ENCODE results near the gene ETFB.

ETFB gene

DNA sequence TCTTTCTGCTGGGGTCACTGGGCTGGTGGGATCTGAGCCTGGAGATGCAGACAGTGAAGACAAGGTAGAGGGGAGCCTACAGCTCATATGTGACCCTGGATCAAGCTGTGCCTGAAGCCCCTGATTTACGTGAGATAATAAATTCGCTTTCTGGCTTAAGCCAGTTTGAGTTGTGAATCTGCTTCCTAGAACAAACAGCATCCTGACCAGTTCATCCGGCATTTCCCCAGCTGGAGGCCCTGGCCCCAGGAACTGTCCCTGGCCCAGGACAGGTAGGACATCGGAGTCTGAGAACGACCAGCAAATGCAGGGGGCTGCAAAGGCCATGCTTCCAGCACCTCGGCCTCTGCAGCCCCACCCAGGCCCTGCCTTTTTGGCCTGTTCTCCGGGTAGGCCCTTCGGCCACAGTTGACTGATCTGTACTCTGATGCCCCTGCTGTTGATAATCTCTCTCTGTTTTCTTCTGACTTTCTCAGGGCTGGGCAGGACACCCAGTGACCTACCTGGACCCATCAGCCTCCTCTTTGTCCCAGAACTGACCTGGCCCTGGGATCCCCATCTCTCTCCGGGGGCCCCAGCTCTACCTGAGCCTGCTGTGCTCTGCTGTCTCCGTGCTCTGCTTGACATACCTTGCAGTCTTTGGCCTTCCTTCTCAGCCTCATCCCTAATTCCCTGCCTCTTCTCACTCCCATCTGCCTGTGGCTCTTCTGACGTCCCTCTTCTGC, 14.8 kb downstream of the ETFB start:
- no peak for DNase-seq (ENCODE audit: low read depth in 1 of 2, low spot score in 1 of 2)

DNA sequence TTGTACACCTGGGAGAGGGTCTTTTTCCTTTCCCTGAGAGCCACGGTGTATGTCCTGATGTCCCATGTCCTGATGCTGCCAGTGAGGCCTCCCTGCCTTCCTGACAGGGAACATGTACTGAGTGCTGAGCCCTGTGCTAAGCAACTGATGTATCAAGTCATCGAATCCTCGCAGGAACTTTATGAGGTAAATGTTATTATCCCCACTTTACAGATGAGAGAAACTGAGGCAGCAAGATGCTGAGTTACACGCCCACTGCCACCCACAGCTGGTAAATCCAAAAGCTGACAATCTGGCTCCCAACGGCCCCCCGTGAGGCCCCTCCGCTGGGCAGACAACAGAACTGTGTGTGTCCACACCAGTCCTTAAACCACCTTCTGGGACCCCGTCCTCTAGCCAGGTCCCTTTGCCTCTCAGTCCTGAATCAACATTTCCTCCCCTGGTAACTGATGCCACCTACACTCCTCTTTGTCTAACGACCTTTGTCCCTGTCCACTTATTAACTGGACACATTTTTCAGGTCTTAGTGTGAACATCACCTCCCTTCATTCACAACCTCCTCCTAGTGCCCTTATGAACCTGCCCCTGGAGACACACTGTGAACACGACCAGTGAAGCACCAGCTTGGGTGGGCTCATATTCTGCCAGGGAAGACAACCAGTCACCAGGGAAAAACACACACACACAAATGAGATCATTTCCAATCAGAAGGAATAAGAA, 18.8 kb downstream of the ETFB start:
- no peak for DNase-seq (ENCODE audit: low read depth in 1 of 2, low spot score in 1 of 2)

DNA sequence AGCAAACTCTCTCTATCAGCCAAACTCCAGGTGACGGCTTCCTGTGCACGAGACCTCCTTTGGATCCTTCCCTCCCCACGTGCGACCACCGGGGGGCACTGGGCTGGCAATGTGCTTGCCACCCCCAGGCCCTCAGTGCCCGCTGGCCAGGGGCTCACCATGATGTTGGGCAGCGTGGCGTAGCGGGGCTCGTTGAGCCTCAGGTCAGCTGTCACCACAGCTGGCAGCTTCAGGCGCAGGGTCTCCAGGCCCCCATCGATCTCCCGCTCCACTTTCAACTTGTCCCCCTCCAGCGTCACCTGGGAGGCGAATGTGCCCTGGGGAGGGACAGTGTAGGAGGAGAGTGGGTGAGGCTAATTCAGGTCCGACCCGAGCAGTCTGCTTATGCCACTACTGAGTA, 19.4 kb downstream of the ETFB start:
- no peak for DNase-seq (ENCODE audit: low read depth in 1 of 2, low spot score in 1 of 2)

DNA sequence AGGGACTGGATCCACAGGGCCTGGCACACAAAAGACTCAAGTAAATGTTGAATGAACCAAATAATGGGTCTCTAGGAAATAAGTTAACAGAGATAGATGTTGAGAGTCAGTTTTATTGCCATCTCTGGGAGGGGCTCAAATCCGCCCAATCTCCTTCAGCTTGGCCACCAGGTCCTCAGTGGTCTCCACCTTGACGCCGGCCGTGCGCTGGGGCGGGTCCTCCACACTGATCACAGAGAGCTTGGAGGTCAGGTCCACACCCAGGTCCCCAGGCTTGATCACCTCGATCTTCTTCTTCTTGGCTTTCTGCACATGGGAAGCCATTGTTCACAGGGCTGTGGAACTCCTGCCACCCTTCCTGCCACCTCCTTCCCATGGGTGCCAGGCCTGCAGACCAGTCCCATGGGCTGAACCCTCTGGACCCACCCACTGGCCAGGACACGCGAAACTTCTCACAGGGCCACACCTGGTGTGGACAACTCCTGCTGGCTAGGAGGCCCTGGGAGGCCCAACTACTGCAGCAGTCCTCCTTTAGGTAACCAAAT, 21.0 kb downstream of the ETFB start:
- DNase-seq (ENCODE audit: low read depth in 1 of 2, low spot score in 1 of 2), result no peak

DNA sequence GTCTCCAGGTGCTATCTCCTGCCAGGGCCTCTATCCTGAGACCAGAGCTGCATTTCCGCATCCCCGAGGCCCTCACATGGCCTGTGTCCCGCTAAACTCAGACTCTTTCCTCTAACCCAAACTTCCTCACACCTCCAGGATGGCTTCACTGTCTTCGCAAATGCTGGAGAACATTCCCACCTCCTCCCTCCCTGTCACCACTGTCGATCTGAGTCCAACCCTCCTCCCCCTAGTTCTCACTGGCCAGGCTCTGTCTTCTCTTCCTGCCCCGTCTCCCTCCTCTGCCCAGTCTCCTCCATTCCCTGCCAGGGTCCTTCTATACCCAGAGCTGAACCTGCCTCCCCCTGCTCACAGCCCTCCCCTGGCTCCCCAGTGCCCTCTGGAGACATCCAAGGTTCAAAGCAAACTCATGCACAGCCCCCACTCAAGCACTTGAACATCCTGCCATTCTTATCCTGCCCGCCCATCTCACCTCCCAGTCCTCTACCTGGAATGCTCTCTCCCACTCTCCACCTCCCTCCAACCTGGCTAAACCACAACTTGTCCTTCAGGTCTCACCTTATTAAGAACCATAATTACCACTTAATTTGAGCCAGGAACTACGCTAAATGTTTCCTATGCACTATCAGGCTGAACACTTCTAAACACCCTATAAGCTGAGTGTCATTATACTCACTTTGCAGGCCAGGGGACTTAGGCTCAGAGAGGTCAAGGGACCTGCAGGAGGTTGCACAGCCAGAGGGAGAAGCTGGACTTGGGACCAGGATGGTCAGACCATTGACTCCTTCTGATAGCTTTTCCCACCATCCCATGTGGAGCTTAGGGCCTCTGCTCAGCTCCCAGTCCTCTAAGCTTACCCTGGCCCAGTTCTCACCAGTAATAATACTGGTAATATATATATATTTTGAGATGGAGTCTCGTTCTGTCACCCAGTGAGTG, 23.3 kb downstream of the ETFB start:
- no peak for DNase-seq (ENCODE audit: low read depth in 1 of 2, low spot score in 1 of 2)

DNA sequence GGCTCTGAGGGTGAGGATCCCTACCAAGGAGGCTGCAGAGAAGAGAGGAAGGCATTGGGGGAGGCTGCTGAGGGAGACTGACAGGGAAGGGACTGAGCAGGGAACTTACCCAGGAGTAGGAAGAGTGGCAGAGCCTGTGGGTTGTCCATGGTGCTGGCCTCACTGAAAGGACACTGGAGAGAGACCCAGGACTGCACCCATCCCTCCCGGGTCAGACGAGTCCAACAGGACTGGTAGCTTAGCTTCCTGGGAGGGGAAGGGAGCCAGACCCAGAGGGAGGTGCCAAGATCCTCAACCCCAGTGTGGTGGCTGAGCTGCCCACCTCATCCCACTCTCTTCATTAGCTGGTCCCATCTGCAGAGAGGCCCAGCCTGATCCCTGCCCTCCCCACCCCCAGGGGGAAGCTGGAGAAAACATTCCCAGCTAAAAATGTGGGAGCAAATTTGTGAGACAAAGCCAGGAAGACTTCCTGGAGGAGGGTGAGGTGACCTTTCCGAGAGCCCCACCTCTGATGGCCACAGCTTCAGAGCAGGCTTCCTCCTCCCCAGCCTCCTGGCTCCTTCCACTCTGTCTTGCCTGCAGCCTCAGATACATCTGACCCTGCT, 24.1 kb downstream of the ETFB start, which contains the start of gene VSIG10L:
VSIG10L (minus strand) TSS at position 164 of the 605 bp plus-strand sequence; CDS start at position 149, 15 bp downstream.
- no peak for DNase-seq (ENCODE audit: low read depth in 1 of 2, low spot score in 1 of 2)

DNA sequence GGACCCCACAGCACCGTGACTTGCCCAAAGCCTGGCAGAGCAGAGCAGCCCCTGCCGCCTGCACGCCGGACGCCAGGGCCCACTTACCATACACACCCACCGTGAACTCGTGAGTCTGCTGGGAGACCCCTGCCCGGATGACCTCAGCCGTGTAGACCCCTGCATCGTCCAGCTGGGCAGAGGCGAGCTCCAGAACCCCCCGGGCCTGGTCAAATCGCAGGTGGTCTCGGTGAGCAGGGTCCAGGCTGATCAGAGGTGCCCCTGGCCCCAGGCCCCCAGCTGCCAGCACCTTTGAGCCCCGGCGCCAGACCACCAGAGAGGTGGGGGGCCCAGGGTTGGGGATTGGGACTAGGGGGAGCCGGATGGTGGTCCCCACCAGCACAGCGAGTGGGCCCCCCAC, 25.1 kb downstream of the ETFB start:
- DNase-seq (ENCODE audit: low read depth in 1 of 2, low spot score in 1 of 2), result no peak

DNA sequence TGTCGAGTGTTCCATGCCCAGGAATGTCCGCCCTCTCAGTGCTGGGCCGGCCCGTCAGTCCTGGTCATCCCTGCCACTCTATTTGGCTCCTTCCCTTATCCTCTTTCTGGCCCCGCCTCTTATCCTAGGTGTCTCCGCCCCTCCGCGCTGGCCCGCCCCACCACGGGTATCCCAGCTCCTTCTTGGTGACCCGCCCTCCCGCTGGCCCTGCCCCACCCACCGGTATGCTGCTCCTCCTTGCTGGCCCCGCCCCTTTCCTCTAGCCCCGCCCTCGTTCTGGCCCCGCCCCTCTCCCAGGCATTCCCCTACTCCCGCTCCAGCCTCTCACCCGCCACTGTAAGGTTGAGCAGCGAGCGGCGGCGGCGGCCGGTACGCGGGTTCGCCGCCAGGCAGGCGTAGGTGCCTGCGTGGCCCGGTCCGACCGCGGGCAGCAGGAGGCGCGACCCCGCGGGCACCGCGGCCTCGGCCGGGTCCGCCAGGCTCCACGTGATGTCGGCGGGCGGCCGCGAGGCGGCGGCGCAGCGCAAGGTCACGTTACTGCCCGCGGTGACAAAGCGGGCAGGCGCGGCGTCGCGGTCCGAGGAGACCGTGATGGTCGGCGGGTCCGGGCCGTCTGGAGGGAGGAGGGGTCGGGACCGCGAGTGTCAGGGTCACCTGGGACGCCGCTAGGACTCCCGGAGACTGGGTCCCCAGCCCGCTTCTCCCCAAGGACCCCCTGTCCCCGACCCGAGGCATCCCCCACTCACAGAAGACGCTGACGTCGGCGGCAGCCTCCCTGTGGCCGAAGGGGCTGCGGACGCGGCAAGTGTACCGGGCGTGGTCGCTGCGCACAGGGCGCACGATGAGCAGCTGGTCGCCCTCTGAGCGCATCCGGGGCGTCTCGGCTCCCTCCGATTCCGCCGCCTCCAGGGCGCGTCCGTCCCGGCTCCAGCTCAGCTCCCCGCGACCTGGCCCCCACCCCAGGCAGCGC, 26.2 kb downstream of the ETFB start:
- DNase-seq (ENCODE audit: low read depth in 1 of 2, low spot score in 1 of 2), result peak; percentile 67 to 90

DNA sequence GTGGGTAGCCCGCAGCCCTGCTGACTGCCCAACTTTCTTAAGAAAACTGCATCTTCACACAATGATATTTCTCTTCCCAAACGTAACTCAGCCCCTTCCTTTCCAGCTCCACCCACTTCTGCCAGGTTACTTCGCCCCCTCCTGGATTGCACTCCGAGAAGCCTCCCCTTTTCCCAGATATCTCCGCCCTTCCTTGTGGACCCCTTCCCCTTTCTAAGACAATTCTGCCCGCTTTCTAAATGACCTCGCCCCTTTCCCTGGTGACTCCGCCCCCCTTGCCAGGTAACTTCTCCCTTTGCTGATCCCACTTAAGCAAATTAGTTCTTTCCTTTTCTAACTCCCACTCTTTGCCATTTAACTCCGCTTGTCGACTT, 26.9 kb downstream of the ETFB start:
- no peak for DNase-seq (ENCODE audit: low read depth in 1 of 2, low spot score in 1 of 2)

DNA sequence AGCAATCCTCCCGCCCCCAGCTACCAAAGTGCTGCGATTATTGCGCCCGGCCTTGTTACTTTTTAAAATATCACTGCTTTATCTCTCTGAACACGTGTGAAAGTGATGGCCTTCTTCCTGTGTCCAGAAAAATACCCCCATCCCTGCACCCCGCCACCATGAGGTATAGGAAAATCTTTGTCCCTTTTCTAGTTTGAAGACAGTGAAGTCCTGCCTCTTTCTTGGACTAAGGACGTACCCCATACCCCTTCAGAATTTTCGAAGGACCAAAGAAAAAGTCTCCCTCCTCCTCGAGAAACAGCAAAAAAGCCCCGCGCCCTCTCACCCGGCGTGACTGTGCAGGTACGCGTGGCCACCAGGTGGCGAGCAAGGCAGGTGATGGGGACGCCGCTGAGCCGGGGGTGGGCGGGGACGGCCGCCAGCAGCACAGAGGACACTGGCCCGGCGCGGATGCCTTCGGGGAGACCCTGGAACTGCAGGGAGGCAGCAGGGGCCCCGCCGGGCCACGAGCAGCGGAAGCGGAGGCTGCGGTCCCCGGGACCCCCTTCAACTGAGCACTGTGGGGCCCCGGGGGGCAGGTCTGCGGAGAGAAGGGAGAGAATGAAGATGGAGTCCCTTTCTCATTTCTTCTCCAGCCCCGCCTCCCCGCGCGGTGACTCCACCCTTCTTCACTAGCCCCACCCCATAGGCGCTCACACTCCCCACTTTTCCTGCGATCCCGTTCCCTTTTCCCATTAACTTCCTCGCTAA, 27.4 kb downstream of the ETFB start:
- peak; percentile 70 to 83 for DNase-seq (ENCODE audit: low read depth in 1 of 2, low spot score in 1 of 2)

DNA sequence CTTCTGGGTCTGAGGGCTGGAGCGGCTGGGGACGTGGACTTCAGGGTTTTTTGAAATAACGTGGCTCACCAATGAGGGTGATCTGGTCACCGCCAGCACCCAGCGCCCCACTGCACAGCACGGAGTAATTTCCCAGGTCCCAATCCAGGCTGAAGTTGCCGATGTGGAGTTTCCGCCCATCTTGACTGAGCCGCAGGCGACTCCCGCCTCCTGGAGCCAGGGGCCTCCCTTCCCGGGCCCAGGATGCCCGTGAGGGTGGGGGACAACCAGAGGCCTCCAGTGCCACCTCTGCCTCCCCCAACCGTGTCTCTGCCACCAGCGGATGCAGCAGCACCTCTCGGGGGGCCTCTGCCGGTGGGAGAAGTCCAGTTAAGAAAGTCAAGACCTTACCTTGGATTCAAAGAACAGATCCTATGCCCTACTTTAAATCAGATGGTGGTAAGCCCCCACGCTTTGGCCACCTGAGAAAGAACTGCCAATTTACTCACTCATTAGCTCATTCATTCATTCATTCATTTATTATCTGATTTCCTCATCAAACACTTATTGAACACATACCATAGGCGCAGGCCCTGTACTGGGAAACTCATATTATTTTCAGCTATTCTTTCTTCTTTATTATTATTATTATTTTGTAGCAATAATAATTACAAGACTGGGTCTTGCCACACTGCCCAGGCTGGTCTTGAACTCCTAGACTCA, 28.2 kb downstream of the ETFB start:
- no peak for DNase-seq (ENCODE audit: low read depth in 1 of 2, low spot score in 1 of 2)

DNA sequence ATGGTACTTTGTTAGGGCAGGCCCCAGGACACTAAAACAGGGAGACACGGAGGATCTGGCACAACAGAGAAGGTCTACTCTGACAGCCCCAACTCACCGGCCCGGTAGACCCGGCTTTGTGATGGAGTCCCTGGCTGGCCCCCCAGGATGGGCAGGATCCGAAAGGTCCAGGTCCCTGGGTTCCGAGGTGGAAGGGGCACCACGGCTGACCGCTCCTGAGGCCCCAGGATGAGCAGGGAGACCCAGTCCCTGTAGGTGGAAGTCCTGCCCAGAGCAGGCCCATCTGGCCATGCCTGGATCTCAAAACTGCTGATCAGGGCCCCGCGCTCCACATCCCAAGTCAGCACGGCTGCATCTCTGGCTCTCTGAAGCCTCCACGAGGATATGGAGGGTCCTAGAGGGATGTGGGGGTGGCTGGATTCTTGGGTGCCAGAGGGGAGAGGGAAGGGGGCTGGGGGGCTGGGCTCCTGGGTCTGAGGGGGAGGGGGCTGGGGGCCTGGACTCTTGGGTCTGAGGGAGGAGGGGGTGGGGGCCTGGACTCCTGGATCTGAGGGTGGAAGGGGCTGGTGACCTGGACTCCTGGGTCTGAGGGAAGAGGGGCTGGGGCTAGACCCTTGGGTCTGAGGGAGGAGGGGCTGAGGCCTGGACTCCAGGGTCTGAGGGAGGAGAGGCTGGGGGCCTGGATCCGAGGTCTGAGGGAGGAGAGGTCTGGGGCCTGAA, 28.9 kb downstream of the ETFB start:
- DNase-seq (ENCODE audit: low read depth in 1 of 2, low spot score in 1 of 2), result no peak

DNA sequence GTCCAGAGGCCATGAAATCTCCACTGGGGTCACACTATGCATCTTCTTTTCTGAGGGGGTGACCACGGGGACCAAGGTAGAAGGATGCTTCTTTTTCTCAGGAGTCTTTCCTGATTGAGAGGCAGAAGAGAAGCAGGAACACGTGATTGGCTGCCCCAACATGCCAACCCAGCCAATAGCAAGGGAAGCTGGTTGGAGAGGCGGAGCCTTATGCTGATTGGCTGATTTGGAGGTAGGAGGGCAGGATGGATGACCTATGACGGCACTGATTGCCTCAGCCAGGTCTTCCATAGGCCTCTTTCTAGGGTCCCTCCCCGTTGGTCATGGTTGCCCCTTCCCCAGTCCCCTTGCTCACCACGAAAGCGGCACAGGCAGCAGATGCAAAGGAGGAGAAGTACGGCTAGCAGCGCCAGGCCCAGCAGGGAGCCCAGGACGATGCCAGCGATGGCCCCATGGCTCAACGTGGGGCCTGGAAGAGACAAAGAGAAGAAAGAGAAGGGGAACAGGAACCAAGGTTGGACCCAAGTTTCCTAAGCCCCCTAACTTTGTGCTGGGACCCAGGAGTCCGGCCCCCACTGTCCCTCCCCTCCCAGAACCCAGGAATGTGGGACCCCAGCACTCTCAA, 32.2 kb downstream of the ETFB start:
- no peak for DNase-seq (ENCODE audit: low read depth in 1 of 2, low spot score in 1 of 2)

DNA sequence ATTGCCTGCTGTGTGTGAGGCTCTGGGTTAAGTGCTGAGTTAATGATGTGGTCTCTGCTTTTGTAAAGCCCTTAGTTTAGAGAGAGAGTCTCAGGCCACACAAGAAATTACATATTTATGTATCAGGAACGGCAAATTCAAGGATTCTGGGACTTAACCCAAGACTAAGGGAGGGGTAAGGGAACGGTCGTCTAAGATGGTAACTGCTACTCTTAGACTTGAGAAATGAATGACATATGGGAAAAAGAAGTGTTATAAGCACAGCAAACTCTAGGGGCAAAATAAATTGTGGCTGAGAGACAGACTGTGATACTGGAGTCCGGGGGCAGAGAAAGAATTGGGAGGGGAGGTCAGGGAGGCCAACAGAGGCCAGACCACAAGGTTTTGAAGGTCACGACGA, 34.5 kb downstream of the ETFB start:
- no peak for DNase-seq (ENCODE audit: low read depth in 1 of 2, low spot score in 1 of 2)

DNA sequence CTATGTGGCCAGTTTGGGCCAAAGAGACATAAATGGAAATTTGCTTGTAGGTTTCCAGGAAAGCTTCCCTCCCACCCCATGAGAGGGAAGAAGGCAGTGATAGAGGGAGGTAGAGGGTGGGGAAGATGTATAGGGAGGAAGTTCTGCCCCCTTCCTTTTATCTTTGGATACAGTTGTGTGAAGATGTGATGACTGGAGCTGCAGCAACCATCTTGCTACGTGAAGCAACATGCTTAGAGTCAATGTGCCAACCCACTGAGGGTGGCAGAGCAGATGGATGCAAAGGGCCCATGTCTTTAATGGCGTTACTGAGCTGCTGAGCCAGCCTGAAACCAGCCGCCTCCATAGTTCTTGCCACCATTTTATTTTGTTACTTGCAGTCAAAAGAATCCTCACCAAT, 35.0 kb downstream of the ETFB start:
- no peak for DNase-seq (ENCODE audit: low read depth in 1 of 2, low spot score in 1 of 2)

DNA sequence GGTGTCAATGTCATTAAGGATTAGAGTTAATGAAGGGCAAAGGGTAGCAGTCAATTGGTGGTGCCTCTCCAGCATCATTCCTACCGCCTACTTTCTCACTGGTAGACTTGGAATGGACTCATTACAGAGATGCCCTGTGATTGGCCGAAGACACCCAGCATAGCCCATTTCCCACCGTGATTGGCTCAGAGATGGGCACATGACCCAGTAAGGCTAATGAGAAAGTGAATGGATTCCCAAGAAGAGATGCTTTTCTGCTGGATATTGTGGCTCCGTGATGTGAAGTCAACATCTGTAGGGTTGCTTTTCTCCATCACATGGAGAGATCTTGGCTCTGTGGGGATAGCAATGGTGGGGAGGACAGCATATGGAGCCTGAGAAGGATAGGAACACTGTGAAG, 35.8 kb downstream of the ETFB start:
- DNase-seq (ENCODE audit: low read depth in 1 of 2, low spot score in 1 of 2), result no peak

DNA sequence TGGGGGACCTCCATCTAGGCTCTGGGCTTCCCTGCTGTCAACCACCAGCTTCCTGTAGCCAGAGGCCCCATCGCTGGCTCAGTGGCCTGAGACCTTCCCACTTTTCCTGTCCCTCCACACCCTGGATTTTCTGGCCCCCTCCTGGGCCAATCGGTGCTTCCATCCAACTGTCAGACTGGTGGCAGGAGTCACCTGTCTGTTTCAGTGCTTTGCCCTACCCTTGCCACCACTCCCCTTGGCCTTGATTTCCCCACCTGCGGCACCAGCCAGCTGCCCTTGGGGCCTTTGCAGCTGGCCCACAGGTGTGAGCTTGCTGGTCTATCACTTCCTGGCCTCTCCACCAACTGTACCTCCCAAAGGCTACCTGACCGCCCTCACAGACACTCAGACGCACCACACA, 36.8 kb downstream of the ETFB start:
- no peak for DNase-seq (ENCODE audit: low read depth in 1 of 2, low spot score in 1 of 2)

All from stimulated activated CD4-positive, alpha-beta T cell treated with anti-CD3 and anti-CD28 coated beads, Interleukin-15, amount 100 ng/mL, for 1 hour (primary cell).